ENCODE results near the gene MYBPC1.
A peak's percentile ranks its signal among the peaks of the same experiment; 100 is the strongest.
"Not testable (repeated sequence)": the region's sequence is repeated elsewhere in the genome, so short reads cannot be mapped to it uniquely, and the experiment has no call there.

Gene MYBPC1, protein sequence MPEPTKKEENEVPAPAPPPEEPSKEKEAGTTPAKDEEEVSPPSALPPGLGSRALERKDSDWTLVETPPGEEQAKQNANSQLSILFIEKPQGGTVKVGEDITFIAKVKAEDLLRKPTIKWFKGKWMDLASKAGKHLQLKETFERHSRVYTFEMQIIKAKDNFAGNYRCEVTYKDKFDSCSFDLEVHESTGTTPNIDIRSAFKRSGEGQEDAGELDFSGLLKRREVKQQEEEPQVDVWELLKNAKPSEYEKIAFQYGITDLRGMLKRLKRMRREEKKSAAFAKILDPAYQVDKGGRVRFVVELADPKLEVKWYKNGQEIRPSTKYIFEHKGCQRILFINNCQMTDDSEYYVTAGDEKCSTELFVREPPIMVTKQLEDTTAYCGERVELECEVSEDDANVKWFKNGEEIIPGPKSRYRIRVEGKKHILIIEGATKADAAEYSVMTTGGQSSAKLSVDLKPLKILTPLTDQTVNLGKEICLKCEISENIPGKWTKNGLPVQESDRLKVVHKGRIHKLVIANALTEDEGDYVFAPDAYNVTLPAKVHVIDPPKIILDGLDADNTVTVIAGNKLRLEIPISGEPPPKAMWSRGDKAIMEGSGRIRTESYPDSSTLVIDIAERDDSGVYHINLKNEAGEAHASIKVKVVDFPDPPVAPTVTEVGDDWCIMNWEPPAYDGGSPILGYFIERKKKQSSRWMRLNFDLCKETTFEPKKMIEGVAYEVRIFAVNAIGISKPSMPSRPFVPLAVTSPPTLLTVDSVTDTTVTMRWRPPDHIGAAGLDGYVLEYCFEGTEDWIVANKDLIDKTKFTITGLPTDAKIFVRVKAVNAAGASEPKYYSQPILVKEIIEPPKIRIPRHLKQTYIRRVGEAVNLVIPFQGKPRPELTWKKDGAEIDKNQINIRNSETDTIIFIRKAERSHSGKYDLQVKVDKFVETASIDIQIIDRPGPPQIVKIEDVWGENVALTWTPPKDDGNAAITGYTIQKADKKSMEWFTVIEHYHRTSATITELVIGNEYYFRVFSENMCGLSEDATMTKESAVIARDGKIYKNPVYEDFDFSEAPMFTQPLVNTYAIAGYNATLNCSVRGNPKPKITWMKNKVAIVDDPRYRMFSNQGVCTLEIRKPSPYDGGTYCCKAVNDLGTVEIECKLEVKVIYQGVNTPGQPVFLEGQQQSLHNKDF

DNA sequence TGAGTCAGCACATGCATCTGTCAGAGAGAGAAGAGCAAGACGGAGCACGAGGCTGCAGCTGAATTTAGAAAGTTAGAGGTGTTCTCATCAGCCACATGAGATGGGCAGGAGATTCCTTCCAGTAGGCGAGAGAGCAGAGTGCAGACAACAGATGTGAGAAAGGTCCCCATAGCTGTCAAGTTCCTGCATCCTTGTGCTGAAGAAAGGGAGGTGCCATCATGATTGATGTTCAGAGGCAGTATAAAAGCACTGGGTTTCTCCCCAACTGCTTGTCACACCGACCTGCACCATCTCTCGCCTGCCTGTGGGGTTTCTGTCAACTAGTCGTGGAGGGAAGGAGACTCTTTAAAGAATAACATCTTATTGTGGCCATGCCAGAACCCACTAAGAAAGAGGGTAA lies at the start of gene MYBPC1:
Gene MYBPC1, plus strand, starts transcription at position 272 of the 400 bp plus-strand sequence. Its CDS starts 100 bp downstream, at position 372.
- DNase-seq (ENCODE audit: low read depth in 2 of 2) = no peak

DNA sequence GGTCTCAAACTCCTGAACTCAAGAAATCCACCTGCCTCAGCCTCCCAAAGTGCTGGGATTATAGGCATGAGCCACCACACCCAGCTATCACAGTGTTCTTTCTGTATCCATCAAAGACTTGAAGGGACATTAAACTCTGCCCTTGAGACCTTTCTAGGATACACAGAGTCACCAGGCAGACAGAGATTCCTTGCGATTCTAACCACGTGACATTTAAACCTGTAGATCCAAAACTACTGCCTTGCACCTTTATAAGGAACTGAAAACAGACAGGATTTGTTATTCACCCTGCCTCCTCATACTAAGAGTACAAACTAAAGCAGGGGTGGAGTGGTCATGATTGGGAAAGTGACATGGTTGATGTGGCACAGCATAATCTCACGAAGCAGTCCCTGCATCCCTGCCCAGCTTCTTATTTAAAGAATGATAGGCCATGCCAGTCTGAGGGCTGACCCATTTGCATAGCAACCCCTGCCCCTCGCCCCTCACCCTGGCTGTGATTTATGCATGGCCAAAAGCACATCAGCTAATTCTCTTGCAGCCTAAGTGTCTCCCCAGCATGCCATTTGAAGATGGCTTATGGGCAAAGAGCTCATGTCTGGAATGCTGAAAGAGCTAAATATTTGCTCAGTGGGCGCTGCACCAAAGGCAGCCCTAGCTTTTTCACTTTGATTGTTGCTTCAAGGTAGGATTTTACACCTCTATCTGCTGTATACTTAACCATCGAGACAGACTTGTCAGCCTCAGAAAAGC lies 43.2 kb upstream of the MYBPC1 start:
- no peak for DNase-seq (ENCODE audit: low read depth in 2 of 2)

DNA sequence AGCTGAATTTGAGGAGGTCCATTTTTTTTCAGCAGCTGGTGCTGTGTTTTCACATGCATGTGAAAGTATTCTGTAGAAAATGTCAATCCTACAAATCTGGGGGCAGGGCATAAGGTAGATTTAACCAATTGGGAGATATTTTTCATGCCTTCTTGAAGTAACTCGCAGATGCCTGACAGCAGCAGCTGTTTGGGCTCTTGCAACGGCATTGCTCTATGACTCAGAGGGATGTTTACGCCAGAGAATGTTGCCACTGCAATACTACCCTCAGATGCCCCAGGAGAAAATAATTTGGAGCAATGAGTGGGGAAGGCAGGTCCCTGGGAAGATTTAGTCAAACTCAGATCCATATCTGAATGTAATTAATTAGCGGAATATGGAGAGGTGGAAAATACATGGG lies 42.5 kb upstream of the MYBPC1 start:
- no peak for DNase-seq (ENCODE audit: low read depth in 2 of 2)

DNA sequence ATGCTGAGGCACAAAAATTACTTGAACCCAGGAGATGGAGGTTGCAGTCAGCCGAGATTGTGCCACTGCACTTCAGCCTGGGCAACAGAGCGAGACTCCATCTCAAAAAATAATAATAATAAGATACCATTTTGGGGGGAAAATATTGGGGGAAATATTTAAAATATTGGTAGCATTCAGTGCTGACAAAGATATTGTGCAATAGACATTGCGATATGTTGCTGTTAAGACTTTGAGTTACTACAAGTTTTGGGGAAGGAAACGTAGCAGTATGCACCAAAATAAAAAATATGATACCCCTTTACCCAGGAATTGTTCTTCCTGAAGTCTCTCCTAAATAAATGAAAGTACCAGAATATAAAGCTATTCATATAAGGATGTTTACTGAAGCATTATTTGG lies 37.7 kb upstream of the MYBPC1 start:
- DNase-seq (ENCODE audit: low read depth in 2 of 2) = no peak

DNA sequence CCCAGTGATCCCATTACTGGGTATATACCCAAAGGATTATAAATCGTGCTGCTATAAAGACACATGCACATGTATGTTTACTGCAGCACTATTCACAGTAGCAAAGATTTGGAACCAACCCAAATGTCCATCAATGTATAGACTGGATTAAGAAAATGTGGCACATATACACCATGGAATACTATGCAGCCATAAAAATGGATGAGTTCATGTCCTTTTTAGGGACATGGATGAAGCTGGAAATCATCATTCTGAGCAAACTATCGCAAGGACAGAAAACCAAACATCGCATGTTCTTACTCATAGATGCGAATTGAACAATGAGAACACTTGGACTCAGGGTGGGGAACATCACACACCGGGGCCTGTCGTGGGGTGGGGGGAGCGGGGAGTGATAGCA lies 36.0 kb upstream of the MYBPC1 start:
- not testable (repeated sequence) for DNase-seq (ENCODE audit: low read depth in 2 of 2)

DNA sequence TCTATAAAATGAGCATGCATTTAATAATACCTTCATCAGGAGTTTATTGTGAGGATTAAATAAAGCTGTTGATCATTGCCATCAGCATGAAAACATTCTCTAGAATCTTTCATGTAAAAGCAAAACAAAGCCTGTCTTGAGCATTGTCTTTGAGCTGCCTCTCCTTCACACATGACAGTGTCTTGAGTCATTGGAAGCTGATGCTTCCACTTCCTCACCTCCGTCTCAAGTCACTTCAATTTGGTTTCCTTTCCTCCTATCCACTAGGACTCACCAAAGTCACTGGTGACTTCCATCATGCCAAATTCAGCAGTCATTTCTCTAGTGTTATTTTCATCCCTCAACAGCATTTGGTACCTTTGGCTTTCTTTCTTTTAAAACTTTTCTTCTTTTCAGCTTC lies 31.6 kb upstream of the MYBPC1 start:
- no peak for DNase-seq (ENCODE audit: low read depth in 2 of 2)

- no peak for DNase-seq (ENCODE audit: low read depth in 2 of 2)
Measured at GRCh38 chr12:101564912-101565311, 29.9 kb upstream of the MYBPC1 start.

GRCh38 chr12:101566318-101566717 lies 28.5 kb upstream of the MYBPC1 start:
- DNase-seq (ENCODE audit: low read depth in 2 of 2) = no peak

- DNase-seq (ENCODE audit: low read depth in 2 of 2) = no peak
Measured at GRCh38 chr12:101567918-101568317, 26.9 kb upstream of the MYBPC1 start.

GRCh38 chr12:101570047-101570446 lies 24.7 kb upstream of the MYBPC1 start:
- peak in 1 of 2 experiments; percentile 6 for DNase-seq (ENCODE audit: low read depth in 2 of 2)

- no peak for DNase-seq (ENCODE audit: low read depth in 2 of 2)
Measured at GRCh38 chr12:101571105-101571504, 23.7 kb upstream of the MYBPC1 start.

- no peak for DNase-seq (ENCODE audit: low read depth in 2 of 2)
Measured at GRCh38 chr12:101573743-101574142, 21.0 kb upstream of the MYBPC1 start.

DNA sequence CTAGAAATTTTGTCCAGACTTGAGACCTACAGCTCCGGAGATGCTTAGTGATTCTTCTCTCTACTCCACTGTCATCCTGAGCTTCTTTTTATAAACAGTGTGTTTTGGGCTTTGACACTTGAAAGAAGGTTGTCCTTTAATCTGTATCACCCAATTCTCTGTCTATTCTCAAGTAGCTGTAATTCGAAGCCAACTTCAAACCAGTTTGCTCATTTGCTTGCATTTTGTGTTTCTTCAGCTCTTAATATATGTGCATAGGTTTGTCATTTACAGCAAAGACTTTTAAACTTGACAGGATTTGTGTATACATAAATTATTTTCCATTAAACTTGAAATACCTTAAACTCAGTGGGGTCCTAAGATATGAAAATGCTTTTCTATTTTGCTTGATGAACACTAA lies 16.4 kb upstream of the MYBPC1 start:
- DNase-seq (ENCODE audit: low read depth in 2 of 2) = no peak

DNA sequence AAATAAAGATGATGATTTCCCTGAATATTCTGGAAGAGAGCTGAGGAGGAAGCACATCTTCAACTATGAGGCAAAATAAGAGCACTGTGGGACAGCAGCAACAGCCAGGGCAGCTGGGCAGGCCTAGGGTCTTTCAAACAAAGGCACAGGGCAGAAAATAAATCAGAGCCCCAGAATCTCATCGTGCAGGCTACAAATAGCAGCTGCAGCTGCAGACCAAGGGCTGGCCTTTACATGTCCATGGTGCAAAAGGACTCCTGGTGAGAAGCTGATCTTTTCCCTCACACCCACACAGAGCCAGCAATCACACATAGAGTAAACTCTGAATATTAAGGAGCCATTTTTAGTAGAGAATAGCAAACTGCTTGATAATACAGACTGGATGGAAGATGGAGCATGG lies 13.6 kb upstream of the MYBPC1 start:
- no peak for DNase-seq (ENCODE audit: low read depth in 2 of 2)

DNA sequence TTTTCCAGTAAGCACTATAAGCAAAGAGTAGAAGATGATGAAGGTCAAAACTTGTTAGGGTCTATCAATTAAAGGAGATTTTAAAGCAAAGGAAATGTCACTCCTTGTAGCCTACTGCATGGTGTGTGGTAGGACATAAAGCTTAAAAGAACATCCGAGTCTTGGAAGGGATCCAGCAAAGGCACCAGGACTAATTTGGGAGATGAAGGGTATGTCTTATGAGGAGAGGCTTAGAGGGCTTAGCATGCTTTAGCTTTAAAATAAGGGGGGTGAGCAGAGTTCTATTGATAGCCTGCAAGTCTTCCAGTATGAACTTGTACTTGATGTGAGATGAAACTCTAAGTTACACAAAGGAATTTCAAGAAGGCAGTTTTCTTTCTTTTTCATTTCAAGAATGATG lies 11.8 kb upstream of the MYBPC1 start:
- DNase-seq (ENCODE audit: low read depth in 2 of 2) = no peak

- DNase-seq (ENCODE audit: low read depth in 2 of 2) = no peak
Measured at GRCh38 chr12:101590383-101590782, 4.4 kb upstream of the MYBPC1 start.

DNA sequence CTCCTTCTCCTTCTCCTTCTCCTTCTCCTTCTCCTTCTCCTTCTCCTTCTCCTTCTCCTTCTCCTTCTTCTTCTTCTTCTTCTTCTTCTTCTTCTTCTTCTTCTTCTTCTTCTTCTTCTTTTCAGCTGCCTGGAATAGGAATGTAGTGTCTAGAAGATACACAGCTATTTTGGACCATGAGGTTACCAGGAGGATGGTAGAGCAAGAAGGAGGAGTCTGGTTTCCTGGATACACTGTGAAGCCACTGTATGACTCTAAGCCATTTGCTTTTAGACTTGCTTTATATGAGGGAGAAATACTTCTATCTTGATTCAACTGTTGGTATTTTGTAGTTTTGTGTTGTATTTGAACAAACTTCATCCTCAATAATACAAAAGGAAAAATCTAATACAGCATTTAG lies 3.0 kb upstream of the MYBPC1 start:
- DNase-seq (ENCODE audit: low read depth in 2 of 2) = no peak

- DNase-seq (ENCODE audit: low read depth in 2 of 2) = no peak
Measured at GRCh38 chr12:101592448-101592847, 2.3 kb upstream of the MYBPC1 start.

GRCh38 chr12:101592921-101593320 lies 1.9 kb upstream of the MYBPC1 start:
- DNase-seq (ENCODE audit: low read depth in 2 of 2) = no peak

DNA sequence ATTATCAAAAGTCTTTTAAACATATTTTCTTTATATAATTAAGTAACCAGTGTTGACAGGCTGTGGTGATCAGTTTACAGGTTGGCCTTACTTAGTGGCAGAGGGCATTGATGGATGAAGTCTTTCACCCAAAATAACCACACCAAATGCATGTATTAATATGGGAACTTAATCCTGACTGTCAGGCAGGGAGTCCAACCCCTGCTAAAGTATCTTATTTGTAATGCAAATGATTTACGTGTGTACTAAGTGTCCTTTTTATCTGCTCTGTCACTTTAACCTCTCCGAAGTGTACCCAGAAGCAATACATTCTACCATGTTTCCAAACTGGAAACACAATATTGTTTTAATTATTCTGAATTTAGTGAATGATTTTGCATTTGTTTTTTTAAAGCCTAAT lies 1.4 kb downstream of the MYBPC1 start:
- DNase-seq (ENCODE audit: low read depth in 2 of 2) = no peak

DNA sequence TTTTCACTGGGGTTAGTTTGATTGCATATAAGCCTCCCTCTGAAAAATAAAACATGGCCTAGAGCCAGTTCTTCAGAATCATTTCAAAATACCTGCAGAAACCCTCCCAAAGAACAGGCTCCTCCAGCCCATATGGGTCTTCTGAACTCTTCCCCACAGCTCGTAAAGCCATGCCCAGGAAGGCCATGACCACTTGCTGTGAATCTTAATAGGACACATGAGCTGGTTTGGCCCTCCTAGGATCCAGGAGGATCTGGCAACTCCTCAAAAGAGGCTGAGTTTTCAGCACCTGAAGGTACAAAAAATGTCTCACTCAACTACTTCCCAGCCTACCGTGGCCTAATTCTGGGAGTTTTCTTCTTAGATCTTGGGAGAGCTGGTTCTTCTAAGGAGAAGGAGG lies 2.4 kb downstream of the MYBPC1 start:
- no peak for DNase-seq (ENCODE audit: low read depth in 2 of 2)

GRCh38 chr12:101598483-101598882 lies 3.7 kb downstream of the MYBPC1 start:
- DNase-seq (ENCODE audit: low read depth in 2 of 2) = no peak

All from fibroblast of skin of left biceps (primary cell).